Neural cell (in vitro differentiated cells): ENCODE data around the gene ANKS1A.

Source experiments
- CTCF ChIP-seq: fragments of 450-650 bp; IDR thresholded peaks from 2 replicates; pipeline ENCODE4 v1.5.1; 2014; ENCODE audit warnings: antibody characterized with exemption, mild to moderate bottlenecking, moderate library complexity; ENCODE audit not compliant: poor library complexity, severe bottlenecking
- EP300 ChIP-seq: fragments of 450-650 bp; conservative IDR thresholded peaks from 2 replicates; pipeline ENCODE4 v1.6.1; 2014; ENCODE audit warnings: antibody characterized with exemption, mild to moderate bottlenecking, moderate library complexity; ENCODE audit not compliant: poor library complexity, severe bottlenecking
- EZH2 ChIP-seq: fragments of 200-600, 300-800 bp; shearing (Covaris generic), sonication (generic); IDR thresholded peaks from 2 replicates; pipeline ENCODE4 v1.6.1; 2014; ENCODE audit warnings: antibody characterized with exemption, low read length, borderline replicate concordance, mild to moderate bottlenecking; ENCODE audit not compliant: insufficient read depth, poor library complexity, severe bottlenecking
- POLR2AphosphoS5 ChIP-seq: IDR thresholded peaks from 2 replicates; pipeline ENCODE4 v1.6.1; 2012
- TAF1 ChIP-seq: IDR thresholded peaks from 2 replicates; pipeline ENCODE4 v1.6.1; 2012; ENCODE audit warnings: low read depth

- no peak for TF ChIP-seq CTCF
- no peak for TF ChIP-seq POLR2AphosphoS5
- TF ChIP-seq EP300 = no peak
- TF ChIP-seq EZH2 = no peak
- no peak for TF ChIP-seq TAF1
Observed at GRCh38 chr6:35073211-35073610, 184.2 kb downstream of the ANKS1A start.
